Right renal cortex interstitium (tissue), 3 donors: ENCODE results near the gene ZYG11B. TPM values are rescaled to one million over a fixed set of nuclear protein-coding genes. Genes with fewer than 3 reads are reported as not detected.
"Not testable (repeated sequence)": the region's sequence is repeated elsewhere in the genome, so short reads cannot be mapped to it uniquely, and the experiment has no call there.

ENCODE experiments used
- DNase-seq, 3 donors: peaks; one replicate each; pipeline ENCODE4 v3.0.0-alpha.2; 2013; ENCODE audit warnings: low read depth in 3 of 3, low spot score in 2 of 3
- polyA plus RNA-seq, 3 donors: library from polyadenylated mRNA; unstranded; fragments of 120-200 nt; gene quantifications; one replicate each; pipeline ENCODE4 v1.2.1, GENCODE V29; 2013; ENCODE audit not compliant: insufficient read length in 3 of 3

ZYG11B gene
- polyA plus RNA-seq: 10 to 100 TPM; 25.1 to 26.4 (median 25.2) TPM

GRCh38 chr1:52726265-52727113 lies at the start of gene ZYG11B:
Gene ZYG11B, plus strand, starts transcription at chr1:52726453. Its CDS starts 201 bp downstream, at chr1:52726654.
- peak; percentile 64 to 84 (median 74) for DNase-seq

GRCh38 chr1:52677076-52677806 lies 49.0 kb upstream of the ZYG11B start:
- no peak for DNase-seq

- no peak for DNase-seq
These were observed 47.2 kb upstream of the ZYG11B start for GRCh38 chr1:52679048-52679447.

- DNase-seq: no peak
These were observed 46.8 kb upstream of the ZYG11B start for GRCh38 chr1:52679498-52679897.

- no peak for DNase-seq
These were observed 45.9 kb upstream of the ZYG11B start for GRCh38 chr1:52680353-52680752.

- DNase-seq: no peak
These were observed 45.1 kb upstream of the ZYG11B start for GRCh38 chr1:52681136-52681535.

GRCh38 chr1:52683367-52683940 lies 42.8 kb upstream of the ZYG11B start:
- no peak for DNase-seq

GRCh38 chr1:52684545-52684944 lies 41.7 kb upstream of the ZYG11B start:
- DNase-seq: no peak

GRCh38 chr1:52686261-52686751 lies 39.9 kb upstream of the ZYG11B start:
- peak in 2 of 3 donors; percentile 43 to 54 for DNase-seq

- DNase-seq: no peak
These were observed 39.4 kb upstream of the ZYG11B start for GRCh38 chr1:52686830-52687229.

- no peak for DNase-seq
These were observed 34.4 kb upstream of the ZYG11B start for GRCh38 chr1:52691821-52692220.

GRCh38 chr1:52692697-52693096 lies 33.6 kb upstream of the ZYG11B start:
- no peak for DNase-seq

GRCh38 chr1:52693351-52693750 lies 32.9 kb upstream of the ZYG11B start:
- DNase-seq: not testable (repeated sequence)

GRCh38 chr1:52693843-52694242 lies 32.4 kb upstream of the ZYG11B start:
- DNase-seq: no peak

GRCh38 chr1:52695627-52696026 lies 30.6 kb upstream of the ZYG11B start:
- DNase-seq: no peak

GRCh38 chr1:52697795-52698674 lies 28.2 kb upstream of the ZYG11B start, which contains the start of gene COA7:
Gene COA7, minus strand, starts transcription at chr1:52698347. Its CDS starts 21 bp downstream, at chr1:52698326.
- peak; percentile 65 to 79 (median 78) for DNase-seq

GRCh38 chr1:52702886-52703787 lies 23.1 kb upstream of the ZYG11B start:
- DNase-seq: peak; percentile 71 to 81 (median 81)

- no peak for DNase-seq
These were observed 20.1 kb upstream of the ZYG11B start for GRCh38 chr1:52706136-52706670.
